ENCODE results near the gene JAK1.

DNA sequence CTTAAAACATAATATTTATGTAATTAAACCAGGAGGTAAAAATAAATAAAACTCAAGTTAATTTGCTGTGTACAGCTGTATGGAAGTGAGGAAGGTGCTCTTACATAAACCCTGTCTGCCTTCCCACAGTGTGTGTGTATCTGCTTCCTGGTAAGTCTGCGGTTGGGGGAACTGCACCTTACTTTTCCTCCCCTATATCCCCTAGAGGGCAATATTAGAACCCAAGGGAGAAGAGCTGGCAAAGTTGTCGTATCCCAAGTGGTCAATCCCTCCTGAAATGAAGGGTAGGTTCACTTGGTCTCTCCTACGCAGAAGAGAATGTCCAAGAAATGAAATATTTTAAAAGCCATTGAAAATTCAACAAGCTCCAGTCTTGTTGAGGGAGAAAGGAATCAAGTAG, 17.8 kb upstream of the JAK1 start:
- TF ChIP-seq CTCF (IDR thresholded peaks at IDR 0.05) (no peak), POLR2A (IDR thresholded peaks at IDR 0.05) (no peak)
